Ectodermal cell (in vitro differentiated cells): ENCODE measurements around the gene LRP1B.

ENCODE experiments used
- H3K27ac ChIP-seq: 2 replicates; pipeline ENCODE4 v1.7.0; 2013; ENCODE audit warnings: mild to moderate bottlenecking, low read depth, low read length; ENCODE audit not compliant: insufficient read depth, poor library complexity, severe bottlenecking
- H3K27me3 ChIP-seq: 2 replicates; pipeline ENCODE4 v1.7.0; 2013; ENCODE audit warnings: mild to moderate bottlenecking, low read length; ENCODE audit not compliant: insufficient read depth, control insufficient read depth, poor library complexity, severe bottlenecking
- H3K36me3 ChIP-seq: one replicate; pipeline ENCODE4 v1.7.0; 2013; ENCODE audit warnings: low read length; ENCODE audit not compliant: control insufficient read depth, insufficient read depth
- H3K4me1 ChIP-seq: one replicate; pipeline ENCODE4 v1.7.0; 2013; ENCODE audit warnings: low read length; ENCODE audit not compliant: control insufficient read depth, insufficient read depth
- H3K4me3 ChIP-seq: 2 replicates; pipeline ENCODE4 v1.7.0; 2013; ENCODE audit warnings: low read depth, low read length, control low read depth; ENCODE audit not compliant: insufficient read depth
- H3K9me3 ChIP-seq: 2 replicates; pipeline ENCODE4 v1.7.0; 2013; ENCODE audit warnings: mild to moderate bottlenecking, low read length, moderate library complexity; ENCODE audit not compliant: control insufficient read depth
- WGBS, 2 experiments: methylation state at CpG; one replicate each; pipeline ENCODE4 v1.1.7; 2013; ENCODE audit warnings: missing lambda C conversion rate in 2 of 2; 5-methylcytosine and 5-hydroxymethylcytosine counted together

LRP1B gene

DNA sequence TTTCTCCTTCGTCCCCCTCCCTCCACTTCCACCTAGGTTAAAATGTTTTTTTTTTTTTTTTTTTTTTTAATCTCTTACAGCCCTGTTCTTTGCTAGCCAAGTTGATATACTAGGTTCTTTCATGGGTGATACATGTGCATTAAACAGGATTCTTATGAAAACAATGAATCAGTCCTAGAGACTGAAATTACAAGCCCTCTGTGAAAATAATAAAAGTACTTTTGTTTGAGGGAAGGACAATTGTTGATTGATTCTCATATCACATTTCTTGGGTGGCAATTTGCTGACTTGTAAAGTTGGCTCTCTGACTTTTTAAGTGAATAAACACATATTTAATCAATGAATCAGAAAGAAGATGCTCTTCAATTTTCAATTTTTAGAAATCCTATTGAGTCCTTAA, 639.9 kb downstream of the LRP1B start:
- Histone ChIP-seq H3K4me3 (no peak overlapping the region), H3K9me3 (no peaks in the 10 kb centered on the region), H3K4me1 (no peaks in the 10 kb centered on the region), H3K27me3 (no peaks in the 10 kb centered on the region), H3K27ac (no peak overlapping the region), H3K36me3 (no peaks in the 10 kb centered on the region)
- no CpG with 5 or more reads among the region's 1 CpG for WGBS, 2 experiments

DNA sequence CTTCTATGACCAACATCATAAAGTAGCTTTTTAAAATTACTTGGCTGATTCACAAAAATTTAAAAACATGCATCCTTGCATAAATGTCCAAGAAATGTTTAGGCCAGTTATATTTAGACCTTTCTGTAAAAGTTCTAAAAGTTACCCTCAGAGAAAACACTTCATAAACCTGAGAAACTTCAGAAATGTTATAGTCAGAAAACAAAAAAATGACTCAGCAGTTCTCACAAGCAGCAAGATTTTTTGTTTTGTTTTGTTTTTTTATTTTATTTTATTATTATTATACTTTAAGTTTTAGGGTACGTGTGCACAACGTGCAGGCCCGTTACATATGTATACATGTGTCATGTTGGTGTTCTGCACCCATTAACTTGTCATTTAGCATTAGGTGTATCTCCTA, 648.1 kb downstream of the LRP1B start:
- Histone ChIP-seq H3K27me3 (no peaks in the 10 kb centered on the region), H3K4me1 (no peaks in the 10 kb centered on the region), H3K4me3 (no peak overlapping the region), H3K36me3 (no peaks in the 10 kb centered on the region), H3K9me3 (no peaks in the 10 kb centered on the region), H3K27ac (no peak overlapping the region)
- WGBS, 2 experiments = 94 to 97% methylated on average over 3 of the region's 3 CpGs

DNA sequence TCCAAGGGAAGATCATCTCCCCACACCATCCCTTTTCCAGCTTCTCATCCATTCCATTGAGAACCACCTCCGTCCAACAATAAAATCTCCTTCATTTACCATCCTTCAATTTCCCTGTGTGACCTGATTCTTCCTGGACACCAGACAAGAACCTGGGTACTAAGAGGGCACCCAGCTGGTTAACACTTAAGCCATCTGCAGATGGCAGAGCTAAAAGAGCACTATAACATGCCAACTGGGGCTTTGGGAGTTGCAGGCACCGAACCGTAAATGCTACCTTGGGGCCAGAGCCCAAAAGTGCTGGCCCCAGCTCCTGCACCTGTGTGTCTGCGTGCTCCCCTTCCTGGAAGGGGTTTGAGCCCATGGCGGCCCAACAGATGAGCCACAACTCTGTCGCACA, 655.0 kb downstream of the LRP1B start:
- WGBS, 2 experiments = 77 to 79% methylated on average over 6 of the region's 6 CpGs
- Histone ChIP-seq H3K27me3 (no peaks in the 10 kb centered on the region), H3K36me3 (no peaks in the 10 kb centered on the region), H3K4me3 (no peak overlapping the region), H3K27ac (no peak overlapping the region), H3K4me1 (no peaks in the 10 kb centered on the region), H3K9me3 (no peaks in the 10 kb centered on the region)

DNA sequence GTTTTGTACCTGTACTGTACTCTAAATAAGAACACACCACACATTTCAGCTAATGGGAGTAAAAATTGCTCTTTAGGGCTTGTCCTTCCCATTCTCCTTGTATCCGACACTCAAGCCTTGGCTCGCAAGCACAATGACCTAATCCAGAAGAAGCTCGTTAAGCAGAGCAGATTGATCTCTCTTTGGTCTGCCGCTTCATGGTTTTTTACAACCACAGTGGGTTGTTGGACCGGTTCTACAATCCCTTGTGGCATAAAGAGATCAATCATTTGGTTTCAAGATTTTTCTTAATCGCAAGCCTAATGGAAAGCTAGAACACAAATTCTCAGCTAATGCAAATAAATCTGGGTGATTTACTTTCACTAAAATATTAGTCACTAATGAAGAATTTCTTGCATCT, 662.1 kb downstream of the LRP1B start:
- Histone ChIP-seq H3K4me3 (no peak overlapping the region), H3K36me3 (no peaks in the 10 kb centered on the region), H3K4me1 (no peaks in the 10 kb centered on the region), H3K9me3 (no peaks in the 10 kb centered on the region), H3K27ac (no peak overlapping the region), H3K27me3 (no peaks in the 10 kb centered on the region)
- WGBS, 2 experiments = 72 to 76% methylated on average over 6 of the region's 6 CpGs

DNA sequence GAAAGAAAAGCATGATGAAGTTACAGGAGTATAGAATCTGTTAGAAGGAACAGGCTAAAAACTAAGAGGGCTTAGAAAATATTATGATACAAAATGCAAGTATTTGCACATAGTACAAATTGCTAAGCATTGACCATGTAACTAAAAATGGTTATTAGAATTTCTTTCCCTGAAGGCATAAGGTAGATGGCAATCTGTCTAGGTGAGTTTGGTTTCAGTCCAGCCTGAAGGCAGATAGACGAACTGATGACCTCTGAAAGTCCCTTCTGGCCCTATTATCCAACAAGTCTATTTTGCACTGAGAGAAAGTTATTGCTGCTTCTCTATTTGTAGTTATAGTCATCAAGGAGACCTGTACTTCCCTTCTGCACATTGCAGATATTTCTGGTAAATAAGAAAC, 663.5 kb downstream of the LRP1B start:
- WGBS, 2 experiments = 96 to 100% methylated on average over 1 of the region's 1 CpG
- no peaks in the 10 kb centered on the region for H3K27me3 ChIP-seq
- H3K4me1 ChIP-seq = no peaks in the 10 kb centered on the region
- H3K27ac ChIP-seq = no peak overlapping the region
- no peaks in the 10 kb centered on the region for H3K9me3 ChIP-seq
- H3K4me3 ChIP-seq = no peak overlapping the region
- no peaks in the 10 kb centered on the region for H3K36me3 ChIP-seq

DNA sequence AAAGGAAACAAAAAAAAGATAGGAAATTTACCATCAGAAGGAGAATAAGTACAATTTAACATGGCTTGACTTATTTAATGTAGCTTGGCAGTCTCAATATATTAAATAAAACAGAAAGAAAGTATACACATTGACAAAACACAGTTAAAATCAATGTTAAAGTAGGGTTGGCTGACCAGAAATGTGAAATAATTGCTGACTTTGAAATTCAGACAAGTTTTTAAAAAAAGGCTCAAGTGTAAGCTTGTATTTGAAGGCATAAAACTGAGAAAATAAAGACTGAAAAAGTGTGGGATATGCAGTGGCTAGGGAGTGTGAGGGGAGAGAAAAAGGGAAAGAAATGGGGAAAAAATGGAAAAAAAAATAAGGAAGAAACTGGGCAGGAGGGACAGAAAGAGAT, 665.8 kb downstream of the LRP1B start:
- no peaks in the 10 kb centered on the region for H3K9me3 ChIP-seq
- H3K4me1 ChIP-seq = no peaks in the 10 kb centered on the region
- H3K27ac ChIP-seq = no peak overlapping the region
- H3K4me3 ChIP-seq = no peak overlapping the region
- H3K27me3 ChIP-seq = no peaks in the 10 kb centered on the region
- no peaks in the 10 kb centered on the region for H3K36me3 ChIP-seq

DNA sequence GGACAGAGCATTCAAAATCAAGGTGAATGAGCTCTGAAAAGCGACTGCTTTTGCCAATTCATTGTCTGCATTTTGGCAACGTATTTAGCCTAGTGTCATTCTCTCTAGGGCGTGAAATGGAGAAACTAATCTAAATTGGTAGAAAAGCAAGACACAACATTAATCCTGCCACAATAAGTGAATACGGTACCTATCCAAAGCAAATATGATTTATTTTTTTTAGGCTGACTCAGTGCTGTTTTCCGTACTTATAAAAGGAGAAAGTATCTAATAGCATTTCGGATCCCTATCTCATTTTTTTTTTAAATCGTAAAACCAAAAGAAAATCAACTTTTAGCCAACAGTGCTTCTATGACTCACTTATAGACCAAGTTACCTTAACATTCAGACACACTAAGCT, 672.5 kb downstream of the LRP1B start:
- H3K36me3 ChIP-seq = no peaks in the 10 kb centered on the region
- H3K4me1 ChIP-seq = no peaks in the 10 kb centered on the region
- H3K27ac ChIP-seq = no peak overlapping the region
- 71 to 81% methylated on average over 6 to 7 of the region's 7 CpGs for WGBS, 2 experiments
- H3K9me3 ChIP-seq = no peaks in the 10 kb centered on the region
- no peak overlapping the region for H3K4me3 ChIP-seq
- no peaks in the 10 kb centered on the region for H3K27me3 ChIP-seq

DNA sequence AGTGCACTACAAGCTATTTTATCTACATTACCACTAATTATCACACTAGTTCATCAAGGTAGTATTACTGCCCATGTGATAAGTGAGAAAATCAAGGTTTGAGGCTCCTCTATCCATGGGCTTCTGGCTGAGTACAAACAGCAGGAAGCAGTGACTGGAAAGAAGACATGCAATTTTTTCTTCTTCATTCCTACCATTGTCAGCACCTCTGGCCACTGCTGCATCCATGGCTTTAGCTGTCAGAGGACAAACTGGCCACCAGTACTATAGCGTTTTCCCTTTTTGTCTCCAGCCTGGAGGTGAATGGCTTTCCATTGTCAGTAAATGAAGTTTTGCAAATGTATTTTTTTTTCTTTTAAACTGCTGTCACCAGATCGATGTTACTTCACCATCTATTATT, 674.9 kb downstream of the LRP1B start:
- no peaks in the 10 kb centered on the region for H3K9me3 ChIP-seq
- no peak overlapping the region for H3K4me3 ChIP-seq
- no peak overlapping the region for H3K27ac ChIP-seq
- no peaks in the 10 kb centered on the region for H3K36me3 ChIP-seq
- 35 to 56% methylated on average over 1 to 2 of the region's 2 CpGs for WGBS, 2 experiments
- H3K27me3 ChIP-seq = no peaks in the 10 kb centered on the region
- H3K4me1 ChIP-seq = no peaks in the 10 kb centered on the region

DNA sequence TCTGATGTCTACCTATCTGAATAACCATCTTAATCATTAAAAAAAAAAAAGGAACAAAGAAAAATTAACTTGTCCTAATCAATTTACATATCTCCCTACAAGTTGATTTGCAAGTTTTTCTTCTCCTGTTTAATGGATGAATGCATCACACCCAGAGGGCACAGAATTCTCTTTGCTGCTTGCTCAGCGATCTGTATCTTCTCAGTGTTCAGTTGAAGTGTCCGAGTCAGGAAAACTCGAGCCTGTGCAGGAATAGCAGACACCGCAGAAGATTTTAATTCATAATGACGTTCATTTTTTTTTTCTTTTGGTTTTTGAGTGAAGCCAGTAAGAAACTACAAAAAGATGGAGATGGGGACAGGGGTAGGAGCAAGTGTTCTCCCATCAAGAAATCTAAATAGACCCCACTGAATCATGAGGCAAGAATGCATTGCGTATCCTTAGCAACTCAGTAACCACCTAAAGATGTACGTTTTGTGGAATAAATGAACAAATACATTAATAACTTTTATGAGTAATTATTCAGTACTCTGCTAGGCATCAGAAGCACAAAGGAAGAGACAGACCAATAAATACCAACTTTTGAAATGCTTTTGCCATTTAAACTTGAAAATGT, 675.5 kb downstream of the LRP1B start:
- no peak overlapping the region for H3K27ac ChIP-seq
- no peaks in the 10 kb centered on the region for H3K27me3 ChIP-seq
- H3K4me3 ChIP-seq = no peak overlapping the region
- H3K36me3 ChIP-seq = no peaks in the 10 kb centered on the region
- WGBS, 2 experiments = 92 to 93% methylated on average over 5 of the region's 7 CpGs
- H3K9me3 ChIP-seq = no peaks in the 10 kb centered on the region
- no peaks in the 10 kb centered on the region for H3K4me1 ChIP-seq

DNA sequence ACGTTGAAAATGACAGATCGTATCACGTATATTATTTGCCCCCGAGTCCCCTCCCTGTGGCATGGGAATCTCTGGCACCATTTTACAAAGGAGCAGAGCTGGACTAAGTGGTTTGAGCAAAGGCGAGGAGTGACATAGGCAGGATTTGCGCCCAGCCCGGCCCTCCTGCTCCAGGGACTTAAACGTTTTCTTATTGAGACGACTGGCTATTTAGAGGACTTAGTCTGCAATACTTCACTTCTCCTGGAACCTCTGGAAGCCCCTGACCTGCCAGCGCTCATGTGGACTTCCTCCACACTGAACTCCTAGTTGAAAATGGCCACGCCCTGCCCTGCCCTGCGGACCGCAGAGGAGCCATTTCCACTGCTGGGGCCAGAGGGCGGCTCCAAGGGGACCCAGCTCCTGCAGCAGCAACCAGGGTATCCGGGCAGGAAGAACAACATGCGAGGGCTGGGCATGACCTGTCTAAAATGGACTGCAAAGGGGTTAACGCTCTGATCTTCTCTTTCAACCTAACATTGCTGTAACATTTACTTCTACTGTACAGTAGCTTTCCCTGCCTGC, 690.7 kb downstream of the LRP1B start:
- WGBS, 2 experiments = 93 to 94% methylated on average over 17 of the region's 17 CpGs
- Histone ChIP-seq H3K9me3 (no peaks in the 10 kb centered on the region), H3K36me3 (no peaks in the 10 kb centered on the region), H3K4me3 (no peak overlapping the region), H3K27me3 (no peaks in the 10 kb centered on the region), H3K4me1 (no peaks in the 10 kb centered on the region), H3K27ac (no peak overlapping the region)

DNA sequence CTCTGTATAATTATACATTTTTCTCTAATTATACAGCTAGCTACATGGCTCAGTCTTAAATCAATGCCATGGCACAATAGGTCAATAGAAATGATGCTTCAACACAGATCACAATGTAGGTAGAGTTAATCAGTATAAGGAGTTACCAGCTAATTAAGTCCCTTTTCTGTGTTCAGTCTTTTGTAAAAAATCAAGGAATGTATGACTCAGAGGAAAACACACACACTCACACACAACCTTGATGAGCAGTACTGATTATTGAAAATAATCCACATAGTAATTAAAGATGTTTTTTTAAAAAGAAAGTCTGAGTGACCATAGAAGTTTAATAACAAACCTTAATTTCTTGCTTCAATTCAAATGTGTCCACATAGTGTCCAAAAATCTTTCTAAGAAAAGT, 691.3 kb downstream of the LRP1B start:
- H3K9me3 ChIP-seq = no peaks in the 10 kb centered on the region
- H3K4me1 ChIP-seq = no peaks in the 10 kb centered on the region
- H3K4me3 ChIP-seq = no peak overlapping the region
- H3K27ac ChIP-seq = no peak overlapping the region
- no peaks in the 10 kb centered on the region for H3K36me3 ChIP-seq
- H3K27me3 ChIP-seq = no peaks in the 10 kb centered on the region
